Pancreas (tissue), 10 donors: ENCODE results near the gene KCNK15. TPM values are rescaled to one million over a fixed set of nuclear protein-coding genes. Genes with fewer than 3 reads are reported as not detected.

Experiments
- ATAC-seq, 4 donors: fragments of 200-7000 bp; cut with Tn5 transposase; one replicate each; pipeline versions ENCODE4 v1.8.0 to v1.9.1; 2020; ENCODE audit warnings: mild to moderate bottlenecking in 4 of 4, moderate library complexity in 4 of 4
- DNase-seq, 6 donors: peaks; one replicate each; pipeline ENCODE4 v3.0.0-alpha.2; 2020
- FAIRE-seq: peaks from 2 replicates; lab custom pipeline; 2012; peaks lifted over from hg19 to GRCh38; lab: Jason Lieb, UNC
- H3K27ac ChIP-seq, 4 donors: fragments of 200-600 bp; sonication (generic); 1 replicate in 3 of 4; 2 replicates in 1 of 4; pipeline versions ENCODE4 v1.5.0 to v1.8.0; 2020
- H3K27me3 ChIP-seq, 4 donors: fragments of 200-600 bp; one replicate each; pipeline ENCODE4 v1.8.0; 2021
- H3K36me3 ChIP-seq, 3 donors: fragments of 200-600 bp; sonication (generic) in 1 of 3; one replicate each; pipeline versions ENCODE4 v1.5.0 to v1.8.0; 2020 to 2021
- H3K4me1 ChIP-seq, 3 donors: fragments of 200-600 bp; one replicate each; pipeline ENCODE4 v1.8.0; 2021
- H3K4me3 ChIP-seq, 4 donors: fragments of 200-600 bp; sonication (generic) in 2 of 4; one replicate each; pipeline versions ENCODE4 v1.5.0 to v1.8.0; 2020 to 2021
- H3K9me3 ChIP-seq, 4 donors: fragments of 200-600 bp; one replicate each; pipeline ENCODE4 v1.8.0; 2021
- CTCF ChIP-seq, 4 donors: fragments of 200-600 bp; sonication (generic) in 3 of 4; IDR thresholded peaks; one replicate each; pipeline versions ENCODE4 v1.5.0 to v1.8.0; 2021; ENCODE audit warnings: antibody characterized with exemption in 4 of 4
- WGBS, 2 donors: extraction: QIAGEN DNeasy Blood & Tissue Kit; methylation state at CpG; one replicate each; pipeline ENCODE4 v1.1.7; 2013; 5-methylcytosine and 5-hydroxymethylcytosine counted together
- intact Hi-C, 3 donors: fragments of 100-400 bp; cut with DNase I; formaldehyde crosslinking; loops; one replicate each; pipeline versions ENCODE4 v1.11.1 to v1.14.2; 2022
- polyA plus RNA-seq, 2 donors: library from polyadenylated mRNA; stranded (reverse); fragments of 200-250 nt; gene quantifications; one replicate each; pipeline ENCODE4 v1.2.3, GENCODE V29; 2013
- total RNA-seq, 6 donors: library from RNA; stranded (reverse); fragmentation: NEBNext Ultra II Directional in 4 of 6; extraction: Animal tissue kit (Norgen Biotek cat#: 25700) in 4 of 6; gene quantifications; one replicate each; pipeline versions ENCODE4 v1.2.1 to v1.2.4, GENCODE V29; 2021 to 2023
- donor health status: healthy with polysubstance abuse.
- donor health status: DM: no; HTN: no; CAD: no; lungs with moderate emphysema.
- donor health status: DM: no; HTN: no; CAD: no.
- donor health status: control.
- donor health status: control.
- donor health status: Bipolar disorder and iron deficiency.
- donor health status: DM: yes; HTN: yes; CAD: no.
- donor health status: DM: no; HTN: no; CAD: no.
- donor health status: DM: no; HTN: no; CAD: no.
- donor health status: DM: yes; HTN: yes; CAD: no.

KCNK15 gene
- total and polyA plus RNA-seq, 8 donors: 0.42 to 2.5 (median 1.0) TPM

GRCh38 chr20:44754554-44754953, 8.9 kb downstream of the KCNK15 start:
- Histone ChIP-seq H3K27ac (no peak overlapping the region), H3K27me3 (no peaks in the 10 kb centered on the region), H3K4me1 (no peaks in the 10 kb centered on the region), H3K4me3 (no peak overlapping the region), H3K36me3 (no peaks in the 10 kb centered on the region), H3K9me3 (no peaks in the 10 kb centered on the region)
- 68 to 77% methylated on average over 6 to 7 of the region's 7 CpGs for WGBS, 2 donors
- ATAC-seq (no peak), DNase-seq (no peak), FAIRE-seq (no peak)
- intact Hi-C loops: no loop called here
- no peak for TF ChIP-seq CTCF (IDR thresholded peaks at IDR 0.05)

- Histone ChIP-seq H3K4me1 (no peaks in the 10 kb centered on the region), H3K4me3 (no peak overlapping the region), H3K27me3 (no peaks in the 10 kb centered on the region), H3K36me3 (no peaks in the 10 kb centered on the region), H3K27ac (no peak overlapping the region), H3K9me3 (no peaks in the 10 kb centered on the region)
- intact Hi-C loops: no loop called here
- ATAC-seq (no peak), FAIRE-seq (no peak), DNase-seq (no peak)
- no peak for TF ChIP-seq CTCF (IDR thresholded peaks at IDR 0.05)
- WGBS, 2 donors: 82 to 93% methylated on average over 18 of the region's 18 CpGs
Observed at GRCh38 chr20:44756011-44756688, 10.5 kb downstream of the KCNK15 start.

- no peak overlapping the region for H3K4me3 ChIP-seq
- no peaks in the 10 kb centered on the region for H3K27me3 ChIP-seq
- no peak for ATAC-seq
- WGBS, 2 donors: 83 to 88% methylated on average over 5 of the region's 5 CpGs
- no peak for TF ChIP-seq CTCF (IDR thresholded peaks at IDR 0.05)
- no peaks in the 10 kb centered on the region for H3K4me1 ChIP-seq
- no peak for DNase-seq
- no peak overlapping the region for H3K27ac ChIP-seq
- intact Hi-C loops: no loop called here
- H3K9me3 ChIP-seq: no peaks in the 10 kb centered on the region
- FAIRE-seq: no peak
- H3K36me3 ChIP-seq: no peaks in the 10 kb centered on the region
Observed at GRCh38 chr20:44756956-44757355, 11.3 kb downstream of the KCNK15 start.

GRCh38 chr20:44758247-44759101, 12.8 kb downstream of the KCNK15 start:
- DNase-seq (no peak), FAIRE-seq (no peak), ATAC-seq (no peak)
- intact Hi-C loops: no loop called here
- no peak overlapping the region for H3K4me3 ChIP-seq
- H3K9me3 ChIP-seq: no peaks in the 10 kb centered on the region
- H3K36me3 ChIP-seq: no peaks in the 10 kb centered on the region
- no peaks in the 10 kb centered on the region for H3K27me3 ChIP-seq
- H3K4me1 ChIP-seq: no peaks in the 10 kb centered on the region
- WGBS, 2 donors: 51 to 59% methylated on average over 10 of the region's 10 CpGs
- H3K27ac ChIP-seq: no peak overlapping the region
- TF ChIP-seq CTCF (IDR thresholded peaks at IDR 0.05): no peak

GRCh38 chr20:44759595-44759994, 13.9 kb downstream of the KCNK15 start:
- no peak overlapping the region for H3K27ac ChIP-seq
- H3K27me3 ChIP-seq: no peaks in the 10 kb centered on the region
- no peak for TF ChIP-seq CTCF (IDR thresholded peaks at IDR 0.05)
- ATAC-seq (no peak), FAIRE-seq (no peak), DNase-seq (no peak)
- no peak overlapping the region for H3K4me3 ChIP-seq
- intact Hi-C loops: no loop called here
- no peaks in the 10 kb centered on the region for H3K4me1 ChIP-seq
- no peaks in the 10 kb centered on the region for H3K9me3 ChIP-seq
- no peaks in the 10 kb centered on the region for H3K36me3 ChIP-seq
- WGBS, 2 donors: 78 to 90% methylated on average over 1 of the region's 1 CpG
